Fibroblast of lung (primary cell): ENCODE results near the gene NTSR2. TPM values are rescaled to one million over a fixed set of nuclear protein-coding genes. Genes with fewer than 3 reads are reported as not detected.

Experiments used
- DNase-seq, 2 donors: peaks; one replicate each; pipeline versions ENCODE4 v3.0.0 to v3.0.0-alpha.2; 2010; ENCODE audit warnings: low read depth in 2 of 2
- H2AFZ ChIP-seq: 2 replicates; pipeline ENCODE4 v1.5.1; 2012; ENCODE audit warnings: low read length, control low read depth, inconsistent platforms
- H3K27ac ChIP-seq: 2 replicates; pipeline ENCODE4 v1.5.1; 2011; ENCODE audit warnings: low read length, control low read depth; ENCODE audit not compliant: insufficient read depth
- H3K27me3 ChIP-seq: 2 replicates; pipeline ENCODE4 v1.5.1; 2011; ENCODE audit warnings: mild to moderate bottlenecking, low read length; ENCODE audit not compliant: control insufficient read depth, insufficient read depth
- H3K36me3 ChIP-seq: 2 replicates; pipeline ENCODE4 v1.5.1; 2011; ENCODE audit warnings: low read length; ENCODE audit not compliant: control insufficient read depth, insufficient read depth
- H3K4me1 ChIP-seq: 2 replicates; pipeline ENCODE4 v1.5.1; 2011; ENCODE audit warnings: low read length; ENCODE audit not compliant: control insufficient read depth, insufficient read depth; ENCODE audit errors: extremely low read depth
- H3K4me2 ChIP-seq: 2 replicates; pipeline ENCODE4 v1.5.1; 2011; ENCODE audit warnings: low read length, control low read depth; ENCODE audit not compliant: insufficient read depth; ENCODE audit errors: extremely low read depth
- H3K4me3 ChIP-seq, 4 experiments: fragments of 200-600 bp in 1 of 4; sonication (generic) in 1 of 4; replicated peaks in 1 of 4; 2 replicates each; pipeline ENCODE4 v1.5.1; 2011 to 2016; ENCODE audit warnings: low read length in 4 of 4, low read depth in 3 of 4, mild to moderate bottlenecking in 3 of 4, control low read depth in 2 of 4, inconsistent platforms in 1 of 4, mixed read lengths in 1 of 4; ENCODE audit not compliant: insufficient read depth in 1 of 4; ENCODE audit errors: control extremely low read depth in 1 of 4
- H3K79me2 ChIP-seq: 2 replicates; pipeline ENCODE4 v1.5.1; 2012; ENCODE audit warnings: mild to moderate bottlenecking, low read length, inconsistent platforms; ENCODE audit not compliant: control insufficient read depth, insufficient read depth
- H3K9ac ChIP-seq: 2 replicates; pipeline ENCODE4 v1.5.1; 2011; ENCODE audit warnings: mild to moderate bottlenecking, low read length, control low read depth; ENCODE audit not compliant: insufficient read depth
- H3K9me3 ChIP-seq: 2 replicates; pipeline ENCODE4 v1.5.1; 2012; ENCODE audit warnings: low read depth, low read length; ENCODE audit not compliant: control insufficient read depth, insufficient read depth
- H4K20me1 ChIP-seq: 2 replicates; pipeline ENCODE4 v1.5.1; 2011; ENCODE audit warnings: low read length; ENCODE audit not compliant: control insufficient read depth, insufficient read depth; ENCODE audit errors: extremely low read depth
- CTCF ChIP-seq, 2 donors: IDR thresholded peaks in 1 of 2; conservative IDR thresholded peaks in 1 of 2; 1 replicate in 1 of 2; 2 replicates in 1 of 2; pipeline ENCODE4 v1.5.1; 2011 to 2012; ENCODE audit warnings: low read length in 2 of 2, control low read depth in 1 of 2, inconsistent platforms in 1 of 2, low read depth in 1 of 2, mild to moderate bottlenecking in 1 of 2
- EZH2 ChIP-seq: IDR thresholded peaks from 2 replicates; pipeline ENCODE4 v1.5.1; 2012; ENCODE audit warnings: low read length, control low read depth, mild to moderate bottlenecking; ENCODE audit errors: missing control alignments
- polyA plus RNA-seq, 2 donors: library from polyadenylated mRNA; depleted of rRNA in 1 of 2; stranded (reverse) in 1 of 2; unstranded in 1 of 2; fragments of >200 nt; gene quantifications; 2 replicates each; pipeline ENCODE4 v1.2.1, GENCODE V29; 2011 to 2012; ENCODE audit warnings: missing spikeins in 1 of 2
- total RNA-seq: library from RNA; depleted of rRNA; stranded (reverse); fragments of >200 nt; gene quantifications from 2 replicates; pipeline ENCODE4 v1.2.1, GENCODE V29; 2014

The NTSR2 gene
- total and polyA plus RNA-seq, 2 donors (not counting 1 experiment from before 2014, with no cell fraction given): not detected

- no peaks in the 10 kb centered on the region for H3K9me3 ChIP-seq
- H3K4me1 ChIP-seq: no peaks in the 10 kb centered on the region
- no peak for DNase-seq
- no peaks in the 10 kb centered on the region for H4K20me1 ChIP-seq
- H3K79me2 ChIP-seq: no peaks in the 10 kb centered on the region
- H3K36me3 ChIP-seq: no peaks in the 10 kb centered on the region
- no peak overlapping the region for H3K4me2 ChIP-seq
- H3K27ac ChIP-seq: no peak overlapping the region
- no peak overlapping the region for H3K9ac ChIP-seq
- H3K27me3 ChIP-seq: peaks cover 4% of the 10 kb centered on the region
- TF ChIP-seq EZH2: no peak
- no peak for TF ChIP-seq CTCF (conservative IDR thresholded peaks at IDR 0.05 in 1 of 2, IDR thresholded peaks at IDR 0.05 in 1 of 2; ENCODE audit: low read depth in 1 of 2, low read length in 2 of 2)
- H3K4me3 ChIP-seq: no peak overlapping the region
- H2AFZ ChIP-seq: no peak overlapping the region
Measured at GRCh38 chr2:11644293-11644692, 25.7 kb downstream of the NTSR2 start.

- Histone ChIP-seq H3K4me1 (no peaks in the 10 kb centered on the region), H3K27ac (no peak overlapping the region), H3K79me2 (no peaks in the 10 kb centered on the region), H3K4me2 (no peak overlapping the region), H3K36me3 (no peaks in the 10 kb centered on the region), H3K4me3 (no peak overlapping the region), H3K9me3 (no peaks in the 10 kb centered on the region), H2AFZ (no peak overlapping the region), H3K9ac (no peak overlapping the region), H3K27me3 (no peaks in the 10 kb centered on the region), H4K20me1 (no peaks in the 10 kb centered on the region)
- no peak for DNase-seq
- no peak for TF ChIP-seq EZH2
Measured at GRCh38 chr2:11642972-11643371, 27.0 kb downstream of the NTSR2 start.

GRCh38 chr2:11640132-11640531 is 29.9 kb downstream of the NTSR2 start:
- no peaks in the 10 kb centered on the region for H3K4me1 ChIP-seq
- no peak for DNase-seq
- no peak overlapping the region for H3K27ac ChIP-seq
- no peak overlapping the region for H2AFZ ChIP-seq
- no peak overlapping the region for H3K4me2 ChIP-seq
- no peaks in the 10 kb centered on the region for H3K79me2 ChIP-seq
- H3K4me3 ChIP-seq: no peak overlapping the region
- H3K9me3 ChIP-seq: no peaks in the 10 kb centered on the region
- no peaks in the 10 kb centered on the region for H3K27me3 ChIP-seq
- H3K9ac ChIP-seq: no peak overlapping the region
- no peaks in the 10 kb centered on the region for H4K20me1 ChIP-seq
- TF ChIP-seq EZH2 (no peak), CTCF (conservative IDR thresholded peaks at IDR 0.05 in 1 of 2, IDR thresholded peaks at IDR 0.05 in 1 of 2; ENCODE audit: low read depth in 1 of 2, low read length in 2 of 2) (no peak)
- H3K36me3 ChIP-seq: no peaks in the 10 kb centered on the region
